ENCODE measurements around the gene LCE2C. TPM values are rescaled to one million over a fixed set of nuclear protein-coding genes. Genes with fewer than 3 reads are reported as not detected.
"Not testable (repeated sequence)": the region's sequence is repeated elsewhere in the genome, so short reads cannot be mapped to it uniquely, and the experiment has no call there.

The LCE2C gene
- polyA plus RNA-seq, 1 donor from 2014 or later: not detected

DNA sequence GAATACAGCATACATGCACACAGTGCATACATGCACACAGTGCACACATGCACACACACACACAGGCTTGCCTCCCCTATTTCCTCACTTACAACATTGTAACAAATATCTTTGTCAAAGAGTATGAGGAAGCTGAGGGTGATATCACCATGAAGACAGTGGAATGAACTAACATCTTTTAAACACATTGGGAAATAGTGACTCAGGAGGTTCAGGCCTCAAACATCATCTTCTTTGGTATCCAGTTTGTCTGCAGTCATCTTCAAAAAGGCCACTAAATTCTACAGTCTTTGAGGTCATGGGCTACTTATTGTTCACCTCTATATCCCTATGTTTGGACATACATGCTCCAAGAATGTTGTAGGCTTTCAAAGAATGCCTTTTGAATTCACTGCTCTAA, 8.8 kb downstream of the LCE2C start:
- no peak overlapping the region for H2AFZ ChIP-seq (ENCODE audit: low read depth, low read length)
- no peaks in the 10 kb centered on the region for H3K36me3 ChIP-seq (ENCODE audit: insufficient read depth, low read length)
- H3K9me3 ChIP-seq (ENCODE audit: low read length): peaks cover 9% of the 10 kb centered on the region
- H3K27me3 ChIP-seq (ENCODE audit: insufficient read depth, low read depth, low read length): no peaks in the 10 kb centered on the region
- no peak for TF ChIP-seq POLR2AphosphoS5 (IDR thresholded peaks at IDR 0.05)
- no peaks in the 10 kb centered on the region for H3K79me2 ChIP-seq (replicated peaks; ENCODE audit: insufficient read depth, low read length)
- no peaks in the 10 kb centered on the region for H4K20me1 ChIP-seq (ENCODE audit: insufficient read depth)
- H3F3A ChIP-seq (ENCODE audit: insufficient read depth, low read length, poor library complexity, severe bottlenecking): no peaks in the 10 kb centered on the region
- no peak overlapping the region for H3K9ac ChIP-seq (ENCODE audit: low read length)
- H3K9me2 ChIP-seq (ENCODE audit: insufficient read depth, low read length): no peaks in the 10 kb centered on the region
- H3K27ac ChIP-seq (ENCODE audit: low read length): no peak overlapping the region
- H3K4me2 ChIP-seq (ENCODE audit: low read length): no peak overlapping the region
- H3K4me3 ChIP-seq (ENCODE audit: low read length): no peak overlapping the region

GRCh38 chr1:152685823-152686222, 10.7 kb downstream of the LCE2C start, which contains the start of gene LCE2B:
Gene LCE2B, plus strand, starts transcription at chr1:152686123. Its CDS starts 721 bp downstream, at chr1:152686844.
- not testable (repeated sequence) for H3K9ac ChIP-seq (ENCODE audit: low read length); H3K4me3 ChIP-seq (ENCODE audit: low read length); H4K20me1 ChIP-seq (ENCODE audit: insufficient read depth); H3K27ac ChIP-seq (ENCODE audit: low read length); H3K36me3 ChIP-seq (ENCODE audit: insufficient read depth, low read length); H3K79me2 ChIP-seq (replicated peaks; ENCODE audit: insufficient read depth, low read length); H3K4me2 ChIP-seq (ENCODE audit: low read length); H2AFZ ChIP-seq (ENCODE audit: low read depth, low read length); H3K9me2 ChIP-seq (ENCODE audit: insufficient read depth, low read length); H3K27me3 ChIP-seq (ENCODE audit: insufficient read depth, low read depth, low read length); H3K9me3 ChIP-seq (ENCODE audit: low read length); H3F3A ChIP-seq (ENCODE audit: insufficient read depth, low read length, poor library complexity, severe bottlenecking)

DNA sequence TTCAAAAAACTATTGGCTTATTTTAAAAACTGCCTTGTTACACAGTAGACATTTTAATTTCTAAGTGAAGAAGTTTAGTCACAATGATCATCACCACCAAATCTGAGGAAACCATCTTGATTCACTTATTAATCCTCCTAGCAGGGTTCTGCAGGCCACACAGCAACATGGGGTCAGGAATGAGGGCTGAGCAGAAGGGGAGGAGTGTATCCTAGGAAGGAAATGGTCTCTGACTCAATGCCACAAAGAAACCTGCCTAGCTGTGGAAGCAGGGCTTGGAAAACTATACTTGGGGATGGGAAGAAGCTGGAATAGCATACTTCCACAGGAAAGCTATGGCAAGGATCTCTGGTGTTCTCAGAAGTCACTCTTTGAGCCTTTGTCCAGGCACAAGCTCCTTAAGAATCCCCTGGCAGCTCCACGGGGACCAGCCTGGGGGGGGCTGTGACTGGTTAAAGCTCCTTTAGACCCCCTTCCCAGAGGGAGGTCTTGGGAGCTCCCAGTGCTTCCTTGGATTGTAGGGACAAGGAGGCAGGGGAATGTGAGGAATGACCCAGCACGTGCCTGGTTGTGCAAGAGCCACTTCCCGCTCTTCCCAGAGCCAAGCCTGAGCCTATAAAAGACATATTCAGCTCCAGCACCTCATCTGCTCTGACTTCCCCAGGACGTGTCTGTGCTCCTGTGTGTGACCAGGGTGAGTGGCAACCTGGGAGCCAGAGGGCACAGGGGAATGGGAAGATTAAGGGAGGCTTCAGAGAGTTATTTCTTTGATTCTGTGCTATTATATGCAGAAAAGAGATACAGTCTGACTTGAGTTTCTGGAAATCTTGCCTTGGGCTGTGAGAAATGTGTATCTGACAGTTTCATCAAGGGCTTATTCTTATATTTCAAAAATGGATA, 22.9 kb downstream of the LCE2C start, which contains the start of gene LCE2A:
Gene LCE2A, plus strand, starts transcription at position 645 of the 900 bp plus-strand sequence. CDS start 557 bp downstream, outside the sequence.
- Histone ChIP-seq H3K36me3 (ENCODE audit: insufficient read depth, low read length) (no peaks in the 10 kb centered on the region), H3K27me3 (ENCODE audit: insufficient read depth, low read depth, low read length) (no peaks in the 10 kb centered on the region), H3K4me2 (ENCODE audit: low read length) (no peak within 1 kb of the TSS), H3K27ac (ENCODE audit: low read length) (no peak within 1 kb of the TSS), H3K79me2 (replicated peaks; ENCODE audit: insufficient read depth, low read length) (no peaks in the 10 kb centered on the region), H3F3A (ENCODE audit: insufficient read depth, low read length, poor library complexity, severe bottlenecking) (no peaks in the 10 kb centered on the region), H2AFZ (ENCODE audit: low read depth, low read length) (no peak within 1 kb of the TSS), H3K9me3 (ENCODE audit: low read length) (peaks cover 5% of the 10 kb centered on the region), H3K4me3 (ENCODE audit: low read length) (no peak within 1 kb of the TSS), H4K20me1 (ENCODE audit: insufficient read depth) (no peaks in the 10 kb centered on the region), H3K9me2 (ENCODE audit: insufficient read depth, low read length) (no peaks in the 10 kb centered on the region), H3K9ac (ENCODE audit: low read length) (no peak within 1 kb of the TSS)
- TF ChIP-seq MXI1 (conservative IDR thresholded peaks at IDR 0.05; ENCODE audit: poor library complexity, severe bottlenecking): no peak
- TF ChIP-seq POLR2AphosphoS5 (IDR thresholded peaks at IDR 0.05): no peak
- no peak for TF ChIP-seq RAD21 (conservative IDR thresholded peaks at IDR 0.05)
- no peak for TF ChIP-seq TAF1 (IDR thresholded peaks at IDR 0.05; ENCODE audit: low read depth)
- no peak for TF ChIP-seq EP300 (conservative IDR thresholded peaks at IDR 0.05; ENCODE audit: poor library complexity, severe bottlenecking)
- TF ChIP-seq, protein P1, sequence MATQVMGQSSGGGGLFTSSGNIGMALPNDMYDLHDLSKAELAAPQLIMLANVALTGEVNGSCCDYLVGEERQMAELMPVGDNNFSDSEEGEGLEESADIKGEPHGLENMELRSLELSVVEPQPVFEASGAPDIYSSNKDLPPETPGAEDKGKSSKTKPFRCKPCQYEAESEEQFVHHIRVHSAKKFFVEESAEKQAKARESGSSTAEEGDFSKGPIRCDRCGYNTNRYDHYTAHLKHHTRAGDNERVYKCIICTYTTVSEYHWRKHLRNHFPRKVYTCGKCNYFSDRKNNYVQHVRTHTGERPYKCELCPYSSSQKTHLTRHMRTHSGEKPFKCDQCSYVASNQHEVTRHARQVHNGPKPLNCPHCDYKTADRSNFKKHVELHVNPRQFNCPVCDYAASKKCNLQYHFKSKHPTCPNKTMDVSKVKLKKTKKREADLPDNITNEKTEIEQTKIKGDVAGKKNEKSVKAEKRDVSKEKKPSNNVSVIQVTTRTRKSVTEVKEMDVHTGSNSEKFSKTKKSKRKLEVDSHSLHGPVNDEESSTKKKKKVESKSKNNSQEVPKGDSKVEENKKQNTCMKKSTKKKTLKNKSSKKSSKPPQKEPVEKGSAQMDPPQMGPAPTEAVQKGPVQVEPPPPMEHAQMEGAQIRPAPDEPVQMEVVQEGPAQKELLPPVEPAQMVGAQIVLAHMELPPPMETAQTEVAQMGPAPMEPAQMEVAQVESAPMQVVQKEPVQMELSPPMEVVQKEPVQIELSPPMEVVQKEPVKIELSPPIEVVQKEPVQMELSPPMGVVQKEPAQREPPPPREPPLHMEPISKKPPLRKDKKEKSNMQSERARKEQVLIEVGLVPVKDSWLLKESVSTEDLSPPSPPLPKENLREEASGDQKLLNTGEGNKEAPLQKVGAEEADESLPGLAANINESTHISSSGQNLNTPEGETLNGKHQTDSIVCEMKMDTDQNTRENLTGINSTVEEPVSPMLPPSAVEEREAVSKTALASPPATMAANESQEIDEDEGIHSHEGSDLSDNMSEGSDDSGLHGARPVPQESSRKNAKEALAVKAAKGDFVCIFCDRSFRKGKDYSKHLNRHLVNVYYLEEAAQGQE (IDR thresholded peaks at IDR 0.05; ENCODE audit: borderline replicate concordance): no peak
- TF ChIP-seq SMC3 (conservative IDR thresholded peaks at IDR 0.05; ENCODE audit: poor library complexity): no peak
- TF ChIP-seq, protein P2, sequence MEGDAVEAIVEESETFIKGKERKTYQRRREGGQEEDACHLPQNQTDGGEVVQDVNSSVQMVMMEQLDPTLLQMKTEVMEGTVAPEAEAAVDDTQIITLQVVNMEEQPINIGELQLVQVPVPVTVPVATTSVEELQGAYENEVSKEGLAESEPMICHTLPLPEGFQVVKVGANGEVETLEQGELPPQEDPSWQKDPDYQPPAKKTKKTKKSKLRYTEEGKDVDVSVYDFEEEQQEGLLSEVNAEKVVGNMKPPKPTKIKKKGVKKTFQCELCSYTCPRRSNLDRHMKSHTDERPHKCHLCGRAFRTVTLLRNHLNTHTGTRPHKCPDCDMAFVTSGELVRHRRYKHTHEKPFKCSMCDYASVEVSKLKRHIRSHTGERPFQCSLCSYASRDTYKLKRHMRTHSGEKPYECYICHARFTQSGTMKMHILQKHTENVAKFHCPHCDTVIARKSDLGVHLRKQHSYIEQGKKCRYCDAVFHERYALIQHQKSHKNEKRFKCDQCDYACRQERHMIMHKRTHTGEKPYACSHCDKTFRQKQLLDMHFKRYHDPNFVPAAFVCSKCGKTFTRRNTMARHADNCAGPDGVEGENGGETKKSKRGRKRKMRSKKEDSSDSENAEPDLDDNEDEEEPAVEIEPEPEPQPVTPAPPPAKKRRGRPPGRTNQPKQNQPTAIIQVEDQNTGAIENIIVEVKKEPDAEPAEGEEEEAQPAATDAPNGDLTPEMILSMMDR (IDR thresholded peaks at IDR 0.05; ENCODE audit: poor library complexity, severe bottlenecking): no peak
- TF ChIP-seq EZH2 (IDR thresholded peaks at IDR 0.05; ENCODE audit: borderline replicate concordance, insufficient read depth, low read length, poor library complexity, severe bottlenecking): no peak
